Hematopoietic multipotent progenitor cell treated with erythropoietin and hydrocortisone succinate and interleukin-3 and kit ligand, for 8 days (in vitro differentiated cells): ENCODE data around the gene SDK2.

ENCODE experiments used
- DNase-seq: peaks from one replicate; pipeline ENCODE4 v3.0.0-alpha.2; 2015

Gene SDK2

DNA sequence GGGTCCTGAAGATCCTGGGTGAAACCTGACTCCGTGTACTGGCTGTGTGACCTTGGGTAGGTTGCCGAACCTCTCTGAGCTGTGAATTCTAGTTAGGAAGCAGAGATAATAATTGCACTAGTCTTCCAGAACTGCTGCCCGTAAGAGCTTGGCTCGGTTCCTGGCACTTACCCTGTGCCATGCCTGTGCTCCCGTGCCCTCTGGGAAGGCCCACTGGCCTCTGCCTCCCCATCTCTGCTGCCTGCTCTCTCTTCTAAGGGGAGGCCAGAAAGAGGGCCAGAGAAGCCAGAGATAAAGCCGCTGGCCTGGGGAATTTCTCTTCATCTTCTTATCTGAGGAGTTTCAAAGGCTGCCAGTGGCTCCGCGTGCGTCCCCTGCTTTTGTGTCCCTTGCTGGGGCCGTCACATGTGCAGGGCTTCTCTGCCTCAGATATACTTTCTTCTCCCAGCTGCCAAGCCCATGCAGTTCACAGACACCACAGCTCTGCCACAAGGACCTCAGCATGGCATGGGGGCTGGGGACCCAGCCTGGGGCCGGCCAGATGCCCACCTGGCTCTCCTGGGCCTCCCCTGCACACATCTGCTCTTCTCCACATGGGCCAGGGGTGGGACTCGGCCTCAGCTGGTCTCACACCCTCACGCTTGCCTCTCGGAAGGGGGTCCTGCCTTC is 145.2 kb downstream of the SDK2 start:
- DNase-seq, result no peak

DNA sequence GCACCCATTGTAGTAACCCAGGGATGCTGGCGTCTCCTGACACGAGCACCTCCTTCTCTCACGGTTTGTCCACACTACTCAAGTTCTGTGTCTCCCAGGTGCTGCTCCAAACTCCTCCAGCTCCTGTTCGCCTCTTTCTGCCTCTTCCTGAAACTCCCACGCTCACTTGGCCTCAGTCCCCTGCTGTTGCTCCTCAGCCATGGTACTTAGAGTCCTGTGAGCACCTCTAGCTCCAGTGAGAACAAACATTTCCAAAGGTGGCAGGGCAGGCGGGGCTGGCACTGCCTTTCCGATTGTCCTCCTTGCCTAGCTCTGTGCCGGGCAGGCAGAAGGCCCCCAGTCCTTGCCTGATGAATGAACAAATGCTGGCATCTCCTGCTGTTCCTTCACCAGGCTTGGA is 146.1 kb downstream of the SDK2 start:
- no peak for DNase-seq

GRCh38 chr17:73497721-73498120 is 146.5 kb downstream of the SDK2 start:
- no peak for DNase-seq

DNA sequence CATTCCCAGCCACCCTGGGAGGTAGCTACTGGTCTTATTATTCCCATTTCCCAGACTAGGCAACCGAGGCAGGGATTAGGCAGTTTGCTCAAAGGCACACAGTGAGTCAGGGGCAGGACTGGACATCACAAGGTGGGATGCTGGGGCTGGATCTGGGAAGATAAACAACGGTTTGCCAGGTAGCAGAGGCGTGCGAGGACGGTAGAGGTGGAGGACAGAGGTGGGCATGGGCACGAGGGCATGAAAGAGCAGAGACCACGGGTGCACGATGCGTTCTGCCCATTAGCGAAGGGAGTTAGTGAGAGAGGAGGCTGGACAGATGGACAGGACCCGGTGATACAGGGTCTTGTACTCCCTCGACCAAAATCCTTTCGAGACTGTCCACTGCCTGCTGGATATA is 148.0 kb downstream of the SDK2 start:
- no peak for DNase-seq

- DNase-seq, result no peak
Observed at GRCh38 chr17:73495641-73496040, 148.6 kb downstream of the SDK2 start.

DNA sequence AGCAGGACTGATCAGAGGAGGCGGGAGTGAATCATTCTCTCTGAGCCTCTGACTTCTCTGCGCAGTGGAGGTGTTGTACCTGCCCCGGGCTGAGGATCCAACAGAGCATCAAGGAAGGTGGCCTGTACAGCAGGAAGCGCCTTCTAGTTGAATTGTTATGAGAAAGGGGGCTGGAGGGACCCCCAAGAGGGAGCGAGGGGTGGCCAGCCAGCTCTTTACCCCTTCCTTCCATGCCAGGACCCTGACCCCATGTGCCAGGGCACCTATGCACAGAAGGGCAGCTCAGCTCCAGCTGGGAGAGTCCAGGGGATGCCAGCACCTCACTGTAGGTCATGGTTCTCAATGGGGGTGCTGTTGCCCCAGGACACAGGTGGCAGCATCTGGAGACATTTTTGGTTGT is 149.3 kb downstream of the SDK2 start:
- DNase-seq, result no peak

DNA sequence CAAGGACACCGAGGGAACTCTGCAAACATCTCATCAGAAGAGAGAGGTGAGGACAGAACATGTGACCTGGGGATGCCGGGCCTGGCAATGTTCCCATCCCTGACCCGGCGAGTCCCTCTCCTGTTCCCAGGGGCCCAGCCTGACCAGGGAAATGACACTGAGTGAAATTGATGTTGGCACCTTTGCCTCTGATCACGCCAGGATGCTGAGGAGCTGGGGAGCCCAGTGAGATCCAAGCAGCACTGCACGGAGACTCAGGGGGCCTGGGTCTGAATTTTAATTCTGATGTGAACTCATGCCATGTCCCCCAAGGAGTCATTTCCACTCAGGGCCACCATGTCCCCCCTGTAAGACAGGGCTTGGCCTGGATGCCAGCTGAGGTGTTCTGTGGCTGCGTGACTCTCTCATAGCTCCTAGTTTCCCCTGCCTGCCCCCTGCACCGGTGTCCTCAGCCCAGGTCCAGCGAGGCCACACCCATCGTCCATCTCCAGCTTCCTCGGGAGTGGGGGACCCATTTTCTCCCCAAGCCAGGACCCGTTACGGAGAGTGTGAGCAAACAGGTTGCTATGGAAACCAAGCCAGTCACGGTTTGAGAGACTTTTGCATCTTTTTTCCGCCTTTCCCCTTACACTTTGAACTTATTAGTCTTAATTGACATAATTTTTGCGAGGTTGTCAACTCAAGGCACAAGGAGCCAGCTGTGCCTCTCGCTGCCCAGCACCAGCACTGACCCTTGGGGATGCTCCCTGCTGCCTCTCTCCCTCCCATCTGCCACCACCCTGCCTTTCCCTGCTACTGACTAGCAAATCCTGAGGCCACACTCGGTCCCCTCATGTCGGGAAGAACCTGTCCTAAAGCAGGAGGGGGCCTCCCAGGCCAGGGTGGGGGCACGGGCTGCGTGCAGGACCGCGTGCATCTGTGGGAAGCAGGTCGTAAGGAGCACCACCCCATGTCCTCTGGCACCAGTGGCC is 150.0 kb downstream of the SDK2 start:
- no peak for DNase-seq

GRCh38 chr17:73492821-73493814 is 151.1 kb downstream of the SDK2 start:
- DNase-seq, result no peak

- DNase-seq, result no peak
Observed at GRCh38 chr17:73492125-73492820, 152.0 kb downstream of the SDK2 start.

DNA sequence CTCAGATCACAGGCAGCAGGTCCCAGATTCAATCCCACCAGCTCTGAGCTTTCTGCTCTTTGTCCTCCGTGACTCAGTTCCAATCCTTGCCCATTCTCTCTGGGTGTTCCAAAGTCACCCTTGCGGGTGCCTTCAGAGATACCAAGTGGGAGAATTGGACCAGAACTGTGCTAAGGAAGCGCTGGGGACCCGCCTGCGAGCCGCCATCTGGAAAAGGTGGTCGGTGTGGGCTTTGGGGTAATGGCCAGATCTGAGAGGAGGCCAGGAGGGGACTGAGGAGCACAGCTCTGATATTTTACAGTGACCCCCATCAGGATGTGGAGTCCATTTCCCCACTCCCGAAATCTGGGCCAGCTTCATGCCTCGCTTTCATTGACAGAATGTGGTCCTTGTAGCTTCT is 152.6 kb downstream of the SDK2 start:
- DNase-seq, result no peak

GRCh38 chr17:73490851-73491250 is 153.4 kb downstream of the SDK2 start:
- no peak for DNase-seq

- DNase-seq, result no peak
Observed at GRCh38 chr17:73489991-73490390, 154.3 kb downstream of the SDK2 start.

DNA sequence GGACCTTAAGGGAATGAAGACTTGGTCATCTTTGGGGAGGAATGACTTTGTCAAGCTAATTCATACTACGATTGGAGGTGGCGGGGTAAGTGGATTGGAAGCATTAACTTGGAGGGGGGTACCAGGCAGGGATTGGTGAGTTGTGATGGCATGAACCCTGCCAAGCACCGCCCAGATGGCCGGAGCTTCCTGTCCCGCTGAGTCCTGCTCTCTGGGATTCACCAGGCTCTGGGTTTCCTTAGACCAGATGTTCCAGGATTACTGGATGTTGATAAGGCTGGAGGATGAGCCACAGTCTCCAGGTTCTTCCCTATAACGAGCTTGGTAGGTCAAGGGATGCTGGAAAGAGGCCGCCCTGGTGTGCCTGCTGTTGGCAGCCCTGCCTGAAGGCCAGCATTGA is 154.9 kb downstream of the SDK2 start:
- DNase-seq, result no peak

GRCh38 chr17:73485130-73485529 is 159.1 kb downstream of the SDK2 start:
- no peak for DNase-seq

DNA sequence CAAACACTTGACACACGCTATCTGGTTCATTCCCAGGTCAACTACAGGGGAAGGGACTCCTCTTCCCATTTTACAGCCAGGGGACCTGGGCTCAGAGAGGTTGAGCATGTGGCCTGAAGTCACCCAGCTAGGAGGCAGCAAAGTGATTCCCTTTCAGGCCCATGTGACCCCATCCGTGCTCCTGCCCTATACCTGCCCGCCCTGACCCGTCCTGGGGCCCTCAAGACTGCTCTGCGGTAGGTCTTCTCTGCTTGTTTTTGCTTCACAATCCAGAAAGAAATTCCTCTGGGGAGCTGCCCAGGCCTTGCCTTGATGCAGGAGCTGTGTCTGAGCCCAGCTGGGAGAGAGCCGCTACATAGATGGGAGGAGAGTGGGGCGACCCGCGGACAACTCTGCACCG is 161.4 kb downstream of the SDK2 start:
- no peak for DNase-seq

DNA sequence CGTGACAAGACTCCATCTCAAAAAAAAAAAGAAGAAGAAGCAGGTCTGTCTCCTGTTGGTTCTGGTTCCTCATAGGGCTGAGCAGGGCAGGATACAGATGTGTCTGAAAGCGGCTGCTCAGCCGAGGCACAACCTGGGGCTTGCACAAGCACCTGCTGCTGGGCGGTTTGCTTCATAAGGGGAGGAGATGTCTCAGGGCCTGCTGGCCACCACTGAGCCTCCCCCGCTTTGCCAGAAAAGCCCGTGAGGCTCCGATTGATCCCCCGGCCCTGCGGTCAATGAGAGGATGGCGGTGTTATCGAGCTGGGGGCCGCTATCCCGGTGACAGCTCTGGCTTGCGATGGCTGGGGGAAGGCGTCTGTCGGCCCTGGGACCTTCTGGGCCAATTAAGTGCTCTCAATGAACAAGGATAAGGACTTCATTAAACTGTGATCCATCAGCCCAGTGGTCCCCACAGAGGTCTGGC is 162.0 kb downstream of the SDK2 start:
- no peak for DNase-seq

DNA sequence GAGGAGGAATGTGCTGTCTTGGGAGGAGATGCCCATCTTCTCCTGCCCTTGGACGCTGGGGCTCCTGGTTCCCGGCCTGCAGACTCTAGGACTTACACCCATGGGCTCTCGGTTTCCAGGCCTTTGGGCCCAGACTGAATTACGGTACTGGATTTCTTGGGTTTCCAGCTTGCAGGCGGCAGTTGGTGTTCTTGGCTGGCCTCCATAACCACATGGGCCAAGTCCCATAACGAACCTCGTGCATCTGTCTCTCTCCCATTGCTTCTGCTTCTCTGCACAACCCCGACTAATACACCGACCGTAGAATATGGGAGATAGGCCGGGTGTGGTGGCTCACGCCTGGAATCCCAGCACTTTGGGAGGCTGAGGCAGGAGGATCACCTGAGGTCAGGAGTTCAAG is 162.6 kb downstream of the SDK2 start:
- DNase-seq, result peak; percentile 79

GRCh38 chr17:73480740-73481139 is 163.5 kb downstream of the SDK2 start:
- DNase-seq, result peak; percentile 6

DNA sequence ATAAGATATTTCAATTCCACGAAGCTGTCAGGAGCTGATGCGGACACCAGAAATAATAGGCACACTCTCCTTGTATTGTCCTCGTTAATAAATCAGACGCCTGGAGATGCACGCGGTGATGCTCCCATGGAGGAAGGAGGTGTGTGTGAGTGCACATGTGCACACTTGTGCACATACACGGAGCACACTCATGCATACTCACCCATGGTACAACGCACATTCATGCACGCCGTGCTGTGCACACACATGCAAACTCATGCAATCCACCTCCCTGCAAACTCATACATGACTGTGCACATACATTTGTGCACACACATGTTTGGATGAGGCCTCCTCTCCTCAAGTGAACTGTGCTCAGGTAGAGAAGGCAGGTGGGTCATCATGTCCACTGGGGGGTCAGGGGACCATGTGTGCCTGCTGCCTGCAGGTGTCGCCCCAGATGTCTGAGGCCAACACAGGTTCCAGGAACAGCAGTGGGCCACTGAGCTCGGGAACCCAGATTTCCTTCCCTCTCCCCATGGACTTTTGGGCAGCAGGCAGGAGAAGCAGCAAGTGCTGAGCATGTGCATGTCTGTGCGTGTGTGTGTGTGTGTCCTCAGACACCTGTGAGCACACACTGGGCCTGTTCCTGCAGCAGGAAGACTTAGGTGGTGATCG is 165.3 kb downstream of the SDK2 start:
- DNase-seq, result no peak

DNA sequence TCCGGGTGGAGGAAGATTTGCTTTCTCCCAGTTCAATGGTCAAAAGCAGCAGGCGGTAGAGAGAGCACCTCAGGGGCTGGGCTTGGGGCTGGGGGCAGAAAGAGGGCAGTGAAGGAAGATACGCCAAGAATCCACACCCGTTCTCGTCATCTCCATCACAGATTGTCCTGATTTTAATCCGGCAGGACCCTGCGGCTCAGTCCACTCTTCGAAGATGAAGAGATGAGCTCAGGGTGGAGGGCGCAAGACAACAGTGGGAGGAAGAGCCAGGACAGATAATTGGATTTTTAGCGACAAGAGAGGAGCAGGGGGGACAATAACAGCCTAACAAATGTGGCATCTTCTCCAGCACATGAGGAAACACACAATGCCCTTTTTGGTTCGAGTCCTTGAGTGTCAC is 165.9 kb downstream of the SDK2 start:
- DNase-seq, result no peak

- DNase-seq, result no peak
Observed at GRCh38 chr17:73476890-73477350, 167.3 kb downstream of the SDK2 start.
